AG04449 (cell line): ENCODE results near the gene ETV5.

Experiments used
- CTCF ChIA-PET: fragments of 350-600 bp; formaldehyde crosslinking; extraction: SDS; loops from one replicate; lab custom pipeline; 2021; ENCODE audit warnings: antibody characterized with exemption; lab: Yijun Ruan, JAX
- POLR2A ChIA-PET: fragments of 400-600, 350-600 bp; formaldehyde crosslinking; extraction: SDS; loops from one replicate; lab custom pipeline; 2020; ENCODE audit warnings: antibody characterized with exemption, inconsistent platforms; lab: Yijun Ruan, JAX
- DNase-seq: peaks from one replicate; pipeline ENCODE4 v3.0.0-alpha.2; 2010; ENCODE audit warnings: low read depth, low spot score
- H3K4me3 ChIP-seq: 2 replicates; pipeline ENCODE4 v1.5.1; 2011; ENCODE audit warnings: low read depth, mild to moderate bottlenecking, control low read depth, low read length
- TF ChIP-seq, protein P1 (sequence below): IDR thresholded peaks from one replicate; pipeline ENCODE4 v1.5.1; 2011; ENCODE audit warnings: mild to moderate bottlenecking, moderate library complexity, low read length, control low read depth, inconsistent platforms; ENCODE audit not compliant: insufficient read depth; ENCODE audit errors: missing control alignments

Gene ETV5

DNA sequence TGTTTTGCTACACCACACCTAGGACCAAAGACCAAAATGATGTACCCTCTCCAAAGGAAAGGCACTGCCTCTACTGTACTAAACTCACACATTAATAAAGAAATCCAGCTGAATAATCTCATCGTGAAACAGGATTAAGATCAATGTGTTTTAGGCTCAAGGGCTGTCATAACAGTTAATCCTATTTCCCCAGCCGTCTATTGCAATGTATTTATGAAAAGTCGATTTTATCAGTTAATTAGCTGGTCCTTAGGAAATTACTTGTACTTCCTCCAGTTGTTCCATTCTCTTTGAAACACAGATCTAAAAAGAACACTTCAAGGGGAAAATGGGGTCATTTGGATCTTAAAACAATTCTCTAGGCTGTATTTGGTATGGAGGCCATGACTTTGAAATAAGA lies 8.5 kb downstream of the ETV5 start:
- CTCF ChIA-PET: no interaction called here
- no peak overlapping the region for H3K4me3 ChIP-seq
- TF ChIP-seq, protein P1, sequence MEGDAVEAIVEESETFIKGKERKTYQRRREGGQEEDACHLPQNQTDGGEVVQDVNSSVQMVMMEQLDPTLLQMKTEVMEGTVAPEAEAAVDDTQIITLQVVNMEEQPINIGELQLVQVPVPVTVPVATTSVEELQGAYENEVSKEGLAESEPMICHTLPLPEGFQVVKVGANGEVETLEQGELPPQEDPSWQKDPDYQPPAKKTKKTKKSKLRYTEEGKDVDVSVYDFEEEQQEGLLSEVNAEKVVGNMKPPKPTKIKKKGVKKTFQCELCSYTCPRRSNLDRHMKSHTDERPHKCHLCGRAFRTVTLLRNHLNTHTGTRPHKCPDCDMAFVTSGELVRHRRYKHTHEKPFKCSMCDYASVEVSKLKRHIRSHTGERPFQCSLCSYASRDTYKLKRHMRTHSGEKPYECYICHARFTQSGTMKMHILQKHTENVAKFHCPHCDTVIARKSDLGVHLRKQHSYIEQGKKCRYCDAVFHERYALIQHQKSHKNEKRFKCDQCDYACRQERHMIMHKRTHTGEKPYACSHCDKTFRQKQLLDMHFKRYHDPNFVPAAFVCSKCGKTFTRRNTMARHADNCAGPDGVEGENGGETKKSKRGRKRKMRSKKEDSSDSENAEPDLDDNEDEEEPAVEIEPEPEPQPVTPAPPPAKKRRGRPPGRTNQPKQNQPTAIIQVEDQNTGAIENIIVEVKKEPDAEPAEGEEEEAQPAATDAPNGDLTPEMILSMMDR: no peak
- DNase-seq: no peak
- POLR2A ChIA-PET: no interaction called here

DNA sequence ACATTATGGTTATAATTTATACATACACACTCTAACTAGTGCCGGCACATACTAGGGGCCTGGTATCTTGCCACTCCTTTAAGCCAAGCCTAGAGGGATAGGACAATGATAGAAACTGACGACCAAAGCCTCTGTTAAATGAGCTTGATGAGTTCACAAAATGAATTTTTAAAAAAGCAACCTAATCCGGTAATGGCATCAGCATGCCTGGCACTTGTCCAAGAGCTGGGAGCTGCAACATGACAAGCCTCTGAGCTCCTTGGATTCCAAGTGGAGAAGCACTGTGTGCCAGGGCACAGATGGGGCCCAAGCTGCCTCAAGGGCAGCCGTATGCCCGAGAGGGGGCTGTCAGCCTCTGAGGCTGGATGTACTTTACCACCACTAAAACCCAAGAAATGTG lies 9.7 kb downstream of the ETV5 start:
- no peak for DNase-seq
- no peak overlapping the region for H3K4me3 ChIP-seq
- CTCF ChIA-PET: interaction anchor here (0.9 to 2.5 kb wide), 5 partner anchors 18 to 178 kb away, joined by 3 to 8 read pairs (median 6); no protein-coding TSS in a partner anchor
- TF ChIP-seq, protein P1: no peak
- POLR2A ChIA-PET: interaction anchor here (0.5 to 2.8 kb wide), 2 partner anchors 9 to 168 kb away, joined by 4 to 14 read pairs; partner anchors contain the start of gene ETV5

DNA sequence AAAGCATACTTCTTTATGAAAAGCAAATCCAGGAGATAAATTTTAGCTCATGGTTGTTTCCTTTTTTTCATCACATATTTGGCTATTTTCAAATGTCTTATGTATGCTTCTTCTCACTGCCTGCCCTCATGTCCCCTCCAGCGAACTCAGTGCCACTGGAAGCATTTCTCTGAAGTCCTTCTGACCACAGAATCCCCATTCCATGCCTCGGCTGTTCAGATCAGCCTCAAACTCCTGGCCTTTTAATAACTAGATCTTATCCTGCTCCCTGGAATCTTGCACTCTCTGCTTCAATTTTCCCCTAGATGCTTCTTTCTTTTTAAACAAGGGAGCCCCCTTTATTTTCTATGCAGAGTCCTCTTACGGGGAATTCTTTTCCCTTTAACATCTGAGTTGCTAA lies 10.1 kb downstream of the ETV5 start:
- ChIA-PET CTCF (interaction anchor here (0.9 to 2.5 kb wide), 6 partner anchors 17 to 441 kb away, joined by 3 to 8 read pairs (median 6); no protein-coding TSS in a partner anchor), POLR2A (interaction anchor here (0.5 to 2.8 kb wide), 2 partner anchors 10 to 167 kb away, joined by 4 to 14 read pairs; partner anchors contain the start of gene ETV5)
- TF ChIP-seq, protein P1: no peak
- no peak overlapping the region for H3K4me3 ChIP-seq
- no peak for DNase-seq

DNA sequence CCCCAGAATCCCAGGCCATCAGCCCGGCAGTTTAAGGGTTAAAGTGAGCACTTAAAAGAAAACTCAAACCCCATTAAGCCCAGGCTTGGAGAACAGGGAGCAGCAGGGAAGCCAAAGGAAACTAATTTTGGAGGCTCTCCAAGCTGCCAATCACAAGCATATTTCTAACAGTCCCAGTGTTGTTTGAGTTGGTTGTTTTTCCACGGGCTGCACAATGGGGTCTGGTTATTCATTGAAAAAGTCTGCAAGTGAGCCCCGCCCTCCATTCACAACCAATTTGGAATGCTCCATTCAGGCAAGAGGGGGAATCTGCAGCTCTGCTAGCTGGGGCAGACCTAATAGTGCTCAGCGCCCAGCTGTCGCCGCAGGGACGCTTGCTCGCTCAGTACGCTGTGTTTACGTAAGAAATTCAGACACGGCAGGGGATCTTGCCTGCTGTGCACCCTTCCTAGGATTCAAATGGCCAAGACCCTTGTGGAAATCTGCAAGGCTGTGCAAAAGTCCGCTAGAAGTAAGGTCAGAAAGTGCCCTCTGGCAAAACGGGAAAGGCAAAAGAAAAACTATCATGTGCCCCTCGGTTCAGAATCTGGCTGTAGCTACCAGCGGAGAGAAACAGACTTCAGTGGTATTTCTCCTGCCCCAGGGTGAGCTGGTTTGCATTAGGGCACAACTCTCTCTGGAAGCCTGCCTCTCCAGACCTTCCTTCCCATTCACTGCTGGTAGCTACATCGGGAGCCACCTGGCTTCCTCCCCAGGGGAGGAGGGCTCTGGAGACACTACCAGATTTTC lies 11.0 kb downstream of the ETV5 start:
- TF ChIP-seq, protein P1: no peak
- no peak for DNase-seq
- CTCF ChIA-PET: interaction anchor here (0.8 to 2.5 kb wide), 10 partner anchors 10 to 442 kb away, joined by 3 to 8 read pairs (median 5); no protein-coding TSS in a partner anchor
- H3K4me3 ChIP-seq: peak overlapping the region; percentile 55
- POLR2A ChIA-PET: interaction anchor here (1.1 to 2.8 kb wide), 2 partner anchors 11 to 111 kb away, joined by 3 to 14 read pairs; partner anchors contain the start of gene ETV5

DNA sequence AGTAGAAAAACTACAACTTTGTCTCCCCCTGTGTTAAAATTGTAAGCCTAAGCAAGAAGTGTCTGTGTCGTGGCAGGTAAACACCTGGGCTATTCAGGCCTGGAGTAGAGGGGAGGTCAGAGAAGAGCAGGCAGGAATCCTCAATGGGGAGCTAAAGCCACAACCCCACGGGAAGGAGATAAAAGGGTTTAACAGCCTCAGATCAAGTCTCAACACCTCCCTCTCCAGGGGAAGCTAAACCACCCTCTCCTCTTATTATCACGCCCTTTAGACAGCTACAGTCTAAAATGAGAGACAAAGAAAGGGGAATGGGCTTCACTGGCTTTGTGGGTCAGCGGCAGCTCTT lies 11.6 kb downstream of the ETV5 start:
- TF ChIP-seq, protein P1: no peak
- no peak overlapping the region; the same call in 1 of the 2 replicates for H3K4me3 ChIP-seq
- DNase-seq: no peak
- CTCF ChIA-PET: interaction anchor here (0.8 to 2.5 kb wide), 8 partner anchors 10 to 442 kb away, joined by 3 to 8 read pairs (median 4); no protein-coding TSS in a partner anchor
- POLR2A ChIA-PET: interaction anchor here (1.1 to 2.8 kb wide), 2 partner anchors 11 to 110 kb away, joined by 3 to 14 read pairs; partner anchors contain the start of gene ETV5

DNA sequence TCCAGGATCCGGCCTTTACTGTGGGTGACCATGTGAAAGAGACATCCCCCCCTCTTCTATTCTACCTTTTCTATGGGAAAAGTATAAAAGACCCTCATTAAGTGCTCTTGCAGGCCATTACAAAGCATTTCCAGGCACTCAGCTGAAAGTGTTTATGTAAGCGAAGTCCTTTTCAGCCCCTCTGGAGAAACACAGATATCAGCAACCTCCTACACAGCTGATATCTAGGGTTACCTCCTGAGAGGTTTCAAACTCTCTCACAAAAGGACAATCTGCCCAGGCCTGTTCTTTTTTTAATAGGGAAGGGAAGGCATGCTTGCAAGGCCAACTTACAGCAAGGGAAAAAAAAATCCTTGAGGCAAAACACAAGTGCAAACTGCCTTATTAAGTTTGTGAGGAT lies 12.6 kb downstream of the ETV5 start:
- CTCF ChIA-PET: no interaction called here
- DNase-seq: no peak
- TF ChIP-seq, protein P1: no peak
- POLR2A ChIA-PET: interaction anchor here (0.6 to 0.9 kb wide), 2 partner anchors 8 to 12 kb away, joined by 3 read pairs; no protein-coding TSS in a partner anchor
- no peak overlapping the region for H3K4me3 ChIP-seq
